Stomach (tissue), 4 donors: ENCODE data around the gene LUZP2.

Source experiments
- CTCF ChIP-seq, 7 experiments: fragments of 450-650 bp in 4 of 7; fragments of 200-600 bp in 3 of 7; sonication (generic) in 3 of 7; IDR thresholded peaks; one replicate each; pipeline ENCODE4 v1.5.1; 2016 to 2019; ENCODE audit warnings: antibody characterized with exemption in 7 of 7, control low read depth in 2 of 7, mild to moderate bottlenecking in 1 of 7
- EP300 ChIP-seq: sonication (generic); formaldehyde crosslinking; IDR thresholded peaks from one replicate; pipeline ENCODE4 v1.6.1; 2017; ENCODE audit warnings: antibody characterized with exemption
- POLR2A ChIP-seq, 4 donors: fragments of 450-650 bp; IDR thresholded peaks; one replicate each; pipeline ENCODE4 v1.6.1; 2016; ENCODE audit warnings: antibody characterized with exemption in 4 of 4, control low read depth in 2 of 4, mild to moderate bottlenecking in 1 of 4, moderate library complexity in 1 of 4
- POLR2AphosphoS5 ChIP-seq, 3 donors: sonication (generic); formaldehyde crosslinking; IDR thresholded peaks; one replicate each; pipeline ENCODE4 v1.6.1; 2016; ENCODE audit warnings: antibody characterized with exemption in 3 of 3

DNA sequence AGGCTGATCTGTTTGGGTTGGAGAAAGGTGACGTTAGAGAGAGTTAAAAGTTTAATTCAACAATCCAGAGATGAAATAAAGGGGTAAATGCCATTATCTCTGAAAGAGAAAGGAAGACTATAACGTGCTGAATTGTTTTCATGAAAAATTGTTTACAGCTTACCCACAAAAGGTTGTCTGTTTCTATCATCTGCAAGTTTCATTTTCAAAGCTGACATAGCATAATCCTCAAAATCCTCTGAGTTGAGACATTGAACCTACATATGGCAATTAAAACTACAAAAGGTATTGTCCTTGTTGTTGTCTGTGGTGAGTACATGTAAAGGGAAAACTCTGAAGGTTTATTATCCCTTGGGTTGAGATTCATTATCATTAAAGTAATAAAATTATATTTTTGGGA, 569.9 kb downstream of the LUZP2 start:
- no peak for TF ChIP-seq CTCF (IDR thresholded peaks at IDR 0.05)
- no peak for TF ChIP-seq POLR2A (IDR thresholded peaks at IDR 0.05)
- no peak for TF ChIP-seq POLR2AphosphoS5 (IDR thresholded peaks at IDR 0.05)
- no peak for TF ChIP-seq EP300
